ENCODE measurements around the gene AMACR.

Gene AMACR

DNA sequence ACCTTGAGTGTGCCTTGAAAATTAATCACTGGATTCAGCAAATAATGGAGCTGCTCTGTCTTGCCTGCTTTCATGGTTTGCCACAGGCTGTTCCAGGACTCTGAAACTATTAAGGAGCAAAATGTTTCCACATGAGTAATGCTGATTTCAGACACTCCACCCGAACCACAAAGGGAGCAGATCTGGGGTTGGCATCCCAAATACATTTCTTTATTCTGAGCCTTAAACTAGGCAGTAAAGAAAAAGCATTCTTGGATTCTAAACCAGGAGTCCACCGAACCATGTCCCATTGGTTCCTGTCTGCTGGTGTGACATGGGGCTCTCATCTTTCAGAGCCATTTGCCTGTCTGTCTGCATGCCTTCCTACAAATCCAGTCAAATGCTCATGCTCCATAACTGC is 45.3 kb upstream of the AMACR start:
- Histone ChIP-seq H3K4me3 (no peak overlapping the region), H3K27ac (peak overlapping the region; percentile 9 to 74)
- no peak for DNase-seq (ENCODE audit: low spot score)
- TF ChIP-seq, protein P1, sequence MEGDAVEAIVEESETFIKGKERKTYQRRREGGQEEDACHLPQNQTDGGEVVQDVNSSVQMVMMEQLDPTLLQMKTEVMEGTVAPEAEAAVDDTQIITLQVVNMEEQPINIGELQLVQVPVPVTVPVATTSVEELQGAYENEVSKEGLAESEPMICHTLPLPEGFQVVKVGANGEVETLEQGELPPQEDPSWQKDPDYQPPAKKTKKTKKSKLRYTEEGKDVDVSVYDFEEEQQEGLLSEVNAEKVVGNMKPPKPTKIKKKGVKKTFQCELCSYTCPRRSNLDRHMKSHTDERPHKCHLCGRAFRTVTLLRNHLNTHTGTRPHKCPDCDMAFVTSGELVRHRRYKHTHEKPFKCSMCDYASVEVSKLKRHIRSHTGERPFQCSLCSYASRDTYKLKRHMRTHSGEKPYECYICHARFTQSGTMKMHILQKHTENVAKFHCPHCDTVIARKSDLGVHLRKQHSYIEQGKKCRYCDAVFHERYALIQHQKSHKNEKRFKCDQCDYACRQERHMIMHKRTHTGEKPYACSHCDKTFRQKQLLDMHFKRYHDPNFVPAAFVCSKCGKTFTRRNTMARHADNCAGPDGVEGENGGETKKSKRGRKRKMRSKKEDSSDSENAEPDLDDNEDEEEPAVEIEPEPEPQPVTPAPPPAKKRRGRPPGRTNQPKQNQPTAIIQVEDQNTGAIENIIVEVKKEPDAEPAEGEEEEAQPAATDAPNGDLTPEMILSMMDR (IDR thresholded peaks at IDR 0.05) = no peak

DNA sequence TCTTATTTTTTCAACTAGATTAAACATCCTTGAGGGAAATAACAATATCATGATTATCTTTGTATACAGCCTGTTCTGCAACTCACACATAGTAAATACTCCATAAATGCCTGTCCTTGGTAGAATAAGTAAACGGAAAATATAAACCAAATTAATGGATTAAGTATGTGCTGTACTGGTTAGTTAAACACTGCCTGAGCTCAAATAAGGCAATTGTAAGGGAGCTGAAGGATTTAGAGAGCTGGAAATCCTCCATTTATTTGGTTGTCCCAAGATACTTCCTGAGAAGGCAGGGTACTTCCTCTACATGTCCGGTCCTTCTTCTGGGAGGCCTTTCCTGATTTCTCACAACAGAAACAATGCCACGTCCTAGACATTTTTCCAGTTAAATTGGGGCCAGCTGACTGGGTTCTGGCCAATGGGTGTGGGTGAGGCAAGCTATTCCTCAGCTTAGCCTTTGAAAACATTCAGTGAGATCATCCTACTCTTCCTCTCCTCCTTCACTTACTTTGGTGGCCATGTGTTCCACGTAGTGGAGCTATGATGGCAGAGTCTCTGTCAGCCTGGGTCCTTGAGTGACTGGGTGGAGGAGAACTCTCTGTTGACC is 43.6 kb upstream of the AMACR start:
- Histone ChIP-seq H3K4me3 (no peak overlapping the region), H3K27ac (no peak overlapping the region)
- TF ChIP-seq, protein P1 (IDR thresholded peaks at IDR 0.05) = no peak
- DNase-seq (ENCODE audit: low spot score) = no peak

DNA sequence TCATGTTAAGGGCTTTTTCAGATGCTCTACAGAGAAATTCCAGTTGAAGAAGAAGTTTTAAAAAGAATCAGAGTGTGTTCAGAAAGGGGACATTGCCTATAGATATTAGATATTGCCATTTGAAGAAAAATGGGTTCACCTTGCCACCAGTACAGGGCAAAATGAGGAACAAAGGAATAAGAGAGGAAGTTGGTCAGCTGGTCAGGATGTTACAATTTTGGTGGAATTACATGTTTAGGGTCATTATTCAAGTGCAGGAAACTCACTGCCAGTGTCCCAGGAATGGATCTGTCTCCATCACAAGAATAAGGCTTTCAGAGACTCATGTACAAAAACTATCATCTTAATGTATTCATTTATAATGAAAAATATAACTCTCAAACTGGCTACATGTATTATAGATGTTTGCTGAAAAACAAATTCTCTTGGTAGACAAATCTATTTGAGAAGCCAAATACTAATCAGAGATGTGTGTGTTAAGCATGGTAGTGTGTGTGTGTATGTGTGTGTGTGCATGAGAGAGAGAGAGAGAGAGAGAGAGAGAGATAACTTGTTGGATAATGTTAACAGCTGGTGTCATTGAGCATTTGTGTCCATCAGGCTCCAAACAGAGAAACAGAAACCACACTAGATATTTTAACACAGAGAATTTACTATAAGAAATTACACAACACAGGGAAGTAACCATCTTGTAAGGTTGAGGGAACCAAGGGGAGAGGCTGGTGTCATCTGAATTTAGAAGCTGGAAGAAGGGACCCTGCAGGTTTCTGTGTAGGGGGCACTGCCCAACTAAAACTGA is 40.1 kb upstream of the AMACR start:
- Histone ChIP-seq H3K27ac (no peak overlapping the region), H3K4me3 (no peak overlapping the region)
- DNase-seq (ENCODE audit: low spot score) = no peak
- TF ChIP-seq, protein P1 (IDR thresholded peaks at IDR 0.05) = no peak

DNA sequence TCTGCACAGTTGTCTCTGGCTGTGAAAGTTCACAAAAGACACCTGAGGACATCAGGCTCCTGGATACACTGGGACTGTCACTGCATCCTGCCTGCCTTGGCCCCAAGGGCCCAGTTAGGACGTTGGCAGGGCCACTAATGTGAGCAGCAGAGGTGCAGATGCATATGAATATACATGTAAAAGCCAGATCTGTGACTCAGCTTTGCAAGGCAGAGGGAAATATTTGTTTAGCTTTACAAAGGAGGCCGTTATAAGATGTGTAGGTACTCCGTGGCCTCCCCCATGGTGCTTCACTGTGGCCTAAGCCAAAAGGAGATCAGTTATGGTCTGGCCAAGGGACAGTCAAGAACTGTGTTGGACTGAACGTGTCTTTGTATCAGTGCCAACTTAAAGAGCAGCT is 39.3 kb upstream of the AMACR start:
- Histone ChIP-seq H3K4me3 (no peak overlapping the region), H3K27ac (no peak overlapping the region)
- TF ChIP-seq, protein P1 (IDR thresholded peaks at IDR 0.05) = no peak
- no peak for DNase-seq (ENCODE audit: low spot score)

DNA sequence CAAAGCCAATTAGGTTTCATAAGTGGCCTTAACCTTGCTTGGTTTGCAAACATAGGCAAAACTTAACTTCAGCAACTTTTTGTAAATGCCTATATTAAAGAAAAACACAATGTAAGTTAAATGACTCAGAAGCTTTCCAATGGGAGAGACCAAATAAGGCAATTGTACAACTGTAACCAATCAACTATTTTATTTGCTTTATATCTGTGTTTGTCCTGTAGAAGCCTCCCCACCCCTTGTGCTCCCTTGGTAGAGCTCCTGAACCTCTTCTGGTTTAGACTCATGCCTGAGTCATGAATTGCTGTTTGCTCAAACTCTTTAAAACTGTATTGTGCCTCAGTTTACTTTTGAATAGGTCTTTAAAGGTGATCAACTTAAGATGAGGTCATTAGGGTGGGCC is 38.1 kb upstream of the AMACR start:
- TF ChIP-seq, protein P1 (IDR thresholded peaks at IDR 0.05) = no peak
- Histone ChIP-seq H3K4me3 (no peak overlapping the region), H3K27ac (no peak overlapping the region)
- no peak for DNase-seq (ENCODE audit: low spot score)

DNA sequence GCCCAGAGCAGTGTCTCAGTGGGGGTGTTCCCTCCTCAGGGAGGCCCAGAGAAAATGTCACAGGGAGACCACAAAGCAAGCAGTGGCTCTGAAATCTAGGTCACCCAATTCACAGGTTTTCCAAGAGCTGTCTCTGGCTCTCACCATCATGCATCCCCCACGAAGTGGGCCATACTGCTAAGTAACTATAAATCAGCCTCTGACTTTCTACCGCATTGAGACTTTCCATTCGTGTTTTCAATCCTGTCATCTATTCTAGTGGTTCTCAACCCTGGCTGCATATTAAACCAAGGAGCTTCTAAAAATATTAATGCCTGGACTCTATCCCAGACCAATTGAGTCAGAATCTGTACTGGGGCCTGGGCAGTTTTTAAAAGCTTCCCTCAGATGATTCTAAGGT is 37.2 kb upstream of the AMACR start:
- Histone ChIP-seq H3K4me3 (no peak overlapping the region), H3K27ac (peak overlapping the region; percentile 39 to 54)
- no peak for DNase-seq (ENCODE audit: low spot score)
- TF ChIP-seq, protein P1 (IDR thresholded peaks at IDR 0.05) = no peak

All from coronary artery (tissue), 2 donors.